H1 (cell line): ENCODE measurements around the gene RAD51B. TPM values are rescaled to one million over a fixed set of nuclear protein-coding genes. Genes with fewer than 3 reads are reported as not detected.

Experiments
- CTCF ChIA-PET: fragments of 300-600 bp; sonication (Branson Sonifier 250); formaldehyde crosslinking; loops from one replicate; lab custom pipeline; 2021; ENCODE audit not compliant: partially characterized antibody; lab: Charles Lee
- POLR2A ChIA-PET: fragments of 300-600 bp; sonication (Branson Sonifier 250); formaldehyde crosslinking; loops from one replicate; lab custom pipeline; 2021; ENCODE audit warnings: inconsistent platforms; ENCODE audit not compliant: partially characterized antibody; lab: Charles Lee
- DNase-seq, 2 experiments: peaks; one replicate each; pipeline versions ENCODE4 v3.0.0 to v3.0.0-alpha.2; 2010 to 2022; ENCODE audit warnings: low spot score in 2 of 2, low read depth in 1 of 2, mixed read lengths in 1 of 2
- FAIRE-seq: peaks from 2 replicates; lab custom pipeline; 2011; peaks lifted over from hg19 to GRCh38; lab: Jason Lieb, UNC
- H2AFZ ChIP-seq: 2 replicates; pipeline ENCODE4 v1.8.1; 2012; ENCODE audit warnings: low read length, inconsistent platforms
- H2AK5ac ChIP-seq: 2 replicates; pipeline ENCODE4 v1.6.1; 2013; ENCODE audit warnings: low read depth, low read length
- H2BK120ac ChIP-seq: replicated peaks from 2 replicates; pipeline ENCODE3; 2013; ENCODE audit warnings: low read depth, low read length, inconsistent platforms
- H2BK12ac ChIP-seq: 2 replicates; pipeline ENCODE4 v1.6.1; 2013; ENCODE audit warnings: low read depth, low read length
- H2BK15ac ChIP-seq: 2 replicates; pipeline ENCODE4 v1.6.1; 2013; ENCODE audit warnings: low read length
- H2BK20ac ChIP-seq: 2 replicates; pipeline ENCODE4 v1.6.1; 2013; ENCODE audit warnings: low read length
- H2BK5ac ChIP-seq: 2 replicates; pipeline ENCODE4 v1.6.1; 2013; ENCODE audit warnings: low read depth, low read length
- H3K14ac ChIP-seq: 2 replicates; pipeline ENCODE4 v1.6.1; 2013; ENCODE audit warnings: inconsistent platforms; ENCODE audit not compliant: insufficient read length
- H3K18ac ChIP-seq: 2 replicates; pipeline ENCODE4 v1.6.1; 2013; ENCODE audit warnings: low read length; ENCODE audit errors: extremely low read depth
- H3K23ac ChIP-seq: 2 replicates; pipeline ENCODE4 v1.6.1; 2013; ENCODE audit warnings: inconsistent platforms; ENCODE audit not compliant: insufficient read length
- H3K23me2 ChIP-seq: 2 replicates; pipeline ENCODE4 v1.6.1; 2013; ENCODE audit warnings: low read depth, low read length
- H3K27ac ChIP-seq: 2 replicates; pipeline ENCODE4 v1.6.1; 2011; ENCODE audit warnings: low read depth, low read length, inconsistent platforms
- H3K27me3 ChIP-seq, 4 experiments: replicated peaks in 1 of 4; 1 replicate in 1 of 4; 2 replicates in 3 of 4; pipeline versions ENCODE4 v1.6.1 to v1.8.1; 2011 to 2013; ENCODE audit warnings: low read length in 3 of 4, mild to moderate bottlenecking in 3 of 4, inconsistent platforms in 2 of 4, mixed read lengths in 2 of 4, moderate library complexity in 1 of 4; ENCODE audit not compliant: control insufficient read depth in 3 of 4, insufficient read depth in 3 of 4; ENCODE audit errors: extremely low read depth in 1 of 4
- H3K36me3 ChIP-seq, 4 experiments: 2 replicates each; pipeline versions ENCODE4 v1.6.1 to v1.8.1; 2011 to 2013; ENCODE audit warnings: mild to moderate bottlenecking in 4 of 4, low read length in 3 of 4, moderate library complexity in 2 of 4, control low read depth in 1 of 4, inconsistent platforms in 1 of 4; ENCODE audit not compliant: insufficient read depth in 4 of 4, control insufficient read depth in 2 of 4
- H3K4ac ChIP-seq: replicated peaks from 2 replicates; pipeline ENCODE3; 2013; ENCODE audit warnings: low read length, low read depth, mixed read lengths, inconsistent platforms; ENCODE audit not compliant: insufficient read length
- H3K4me1 ChIP-seq, 4 experiments: replicated peaks in 1 of 4; 1 replicate in 1 of 4; 2 replicates in 3 of 4; pipeline versions ENCODE4 v1.6.1 to v1.8.1; 2011 to 2013; ENCODE audit warnings: low read length in 3 of 4, inconsistent platforms in 2 of 4, mixed read lengths in 1 of 4; ENCODE audit not compliant: insufficient read depth in 4 of 4, control insufficient read depth in 3 of 4
- H3K4me2 ChIP-seq, 2 experiments: 2 replicates each; pipeline versions ENCODE4 v1.6.1 to v1.8.1; 2011 to 2013; ENCODE audit warnings: low read depth in 2 of 2, low read length in 2 of 2, control low read depth in 1 of 2, inconsistent platforms in 1 of 2, mild to moderate bottlenecking in 1 of 2; ENCODE audit not compliant: insufficient read depth in 1 of 2
- H3K4me3 ChIP-seq, 4 experiments: fragments of 200-600, 300-600 bp in 1 of 4; sonication (generic), shearing (Covaris generic), sonication (Bioruptor Twin) in 1 of 4; 2 replicates each; pipeline versions ENCODE4 v1.5.1 to v1.8.1; 2011 to 2016; ENCODE audit warnings: low read length in 4 of 4, low read depth in 3 of 4, control low read depth in 2 of 4, inconsistent platforms in 2 of 4, mild to moderate bottlenecking in 2 of 4, mixed read lengths in 1 of 4, moderate library complexity in 1 of 4; ENCODE audit not compliant: insufficient read depth in 2 of 4; ENCODE audit errors: extremely low read depth in 1 of 4
- H3K56ac ChIP-seq: replicated peaks from 2 replicates; pipeline ENCODE3; 2013; ENCODE audit warnings: low read depth, mild to moderate bottlenecking, mixed read lengths, low read length, inconsistent platforms; ENCODE audit not compliant: insufficient read length
- H3K79me1 ChIP-seq: 2 replicates; pipeline ENCODE4 v1.6.1; 2013; ENCODE audit warnings: low read depth, low read length, control low read depth
- H3K79me2 ChIP-seq, 2 experiments: 2 replicates each; pipeline versions ENCODE4 v1.6.1 to v1.8.1; 2012 to 2013; ENCODE audit warnings: low read length in 2 of 2, mild to moderate bottlenecking in 2 of 2, inconsistent platforms in 1 of 2; ENCODE audit not compliant: insufficient read depth in 2 of 2, control insufficient read depth in 1 of 2
- H3K9ac ChIP-seq, 4 experiments: replicated peaks in 1 of 4; 1 replicate in 1 of 4; 2 replicates in 3 of 4; pipeline versions ENCODE4 v1.6.1 to v1.8.1; 2011 to 2013; ENCODE audit warnings: low read depth in 3 of 4, low read length in 3 of 4, control low read depth in 2 of 4, mild to moderate bottlenecking in 2 of 4, moderate library complexity in 2 of 4, inconsistent platforms in 1 of 4; ENCODE audit errors: extremely low read depth in 1 of 4
- H3K9me3 ChIP-seq, 2 experiments: 2 replicates each; pipeline versions ENCODE4 v1.6.1 to v1.8.1; 2012 to 2013; ENCODE audit warnings: mild to moderate bottlenecking in 2 of 2, moderate library complexity in 2 of 2, control low read depth in 1 of 2, inconsistent platforms in 1 of 2, low read depth in 1 of 2, low read length in 1 of 2, mixed read lengths in 1 of 2; ENCODE audit not compliant: insufficient read depth in 2 of 2
- H4K20me1 ChIP-seq, 2 experiments: replicated peaks in 1 of 2; 2 replicates each; pipeline versions ENCODE3 to v1.8.1; 2011 to 2013; ENCODE audit warnings: inconsistent platforms in 2 of 2, low read length in 2 of 2, mild to moderate bottlenecking in 1 of 2; ENCODE audit not compliant: insufficient read depth in 2 of 2, control insufficient read depth in 1 of 2
- H4K5ac ChIP-seq: 2 replicates; pipeline ENCODE4 v1.6.1; 2013; ENCODE audit warnings: low read length, low read depth, mixed read lengths, inconsistent platforms; ENCODE audit not compliant: insufficient read length
- H4K8ac ChIP-seq: 2 replicates; pipeline ENCODE4 v1.8.0; 2013; ENCODE audit warnings: mild to moderate bottlenecking, moderate library complexity, low read length, inconsistent platforms; ENCODE audit not compliant: insufficient read depth; ENCODE audit errors: extremely low read depth
- H4K91ac ChIP-seq: replicated peaks from 2 replicates; pipeline ENCODE3; 2013; ENCODE audit warnings: low read length, mixed read lengths, inconsistent platforms; ENCODE audit not compliant: insufficient read length
- CHD7 ChIP-seq: fragments of 300-600 bp; sonication (generic); IDR thresholded peaks from 2 replicates; pipeline ENCODE4 v1.7.1; 2012; ENCODE audit warnings: low read length, moderate library complexity, mild to moderate bottlenecking, inconsistent platforms; ENCODE audit not compliant: insufficient replicate concordance
- polyA plus RNA-seq, 7 experiments: library from polyadenylated mRNA; depleted of rRNA in 3 of 7; stranded (reverse) in 5 of 7; unstranded in 2 of 7; fragments of >200 nt in 5 of 7; fragments of 200-250 nt in 2 of 7; gene quantifications; 1 replicate in 5 of 7; 2 replicates in 1 of 7; 4 replicates in 1 of 7; pipeline versions ENCODE4 v1.2.1 to v1.2.3, GENCODE V29; 2011 to 2013; ENCODE audit warnings: missing spikeins in 2 of 7, mixed read lengths in 2 of 7
- total RNA-seq: library from RNA; stranded (reverse); fragmentation: NEBNext Ultra II Directional; extraction: Animal tissue kit (Norgen Biotek cat#: 25700); gene quantifications from 2 replicates; pipeline ENCODE4 v1.2.1, GENCODE V29; 2021

Gene RAD51B
- total and polyA plus RNA-seq, 2 of the 8 experiments (the other 6 are each of a cell fraction or from before 2014, with no cell fraction given) = 3.9 to 14.9 TPM

- Histone ChIP-seq H2BK12ac (no peak overlapping the region), H3K23ac (no peak overlapping the region), H3K9ac (no peak overlapping the region), H2BK120ac (no peak overlapping the region), H4K5ac (no peak overlapping the region), H3K4ac (no peak overlapping the region), H3K9me3 (no peaks in the 10 kb centered on the region), H3K79me1 (no peaks in the 10 kb centered on the region), H3K79me2 (no peaks in the 10 kb centered on the region), H4K20me1 (no peaks in the 10 kb centered on the region), H3K18ac (no peak overlapping the region), H4K8ac (no peak overlapping the region), H3K23me2 (no peaks in the 10 kb centered on the region), H3K36me3 (no peaks in the 10 kb centered on the region), H2AK5ac (no peak overlapping the region), H3K4me2 (no peak overlapping the region), H3K27ac (no peak overlapping the region), H3K56ac (no peak overlapping the region), H3K4me1 (peaks cover 0 to 10% (median 5%) of the 10 kb centered on the region in 4 experiments; a peak in 3 of 7 replicates), H4K91ac (no peak overlapping the region), H2BK5ac (no peak overlapping the region), H2AFZ (no peak overlapping the region), H2BK15ac (no peak overlapping the region), H3K27me3 (no peaks in the 10 kb centered on the region), H3K14ac (no peak overlapping the region), H3K4me3 (no peak overlapping the region), H2BK20ac (no peak overlapping the region)
- FAIRE-seq (no peak), DNase-seq (no peak)
- ChIA-PET POLR2A (interaction anchor here (0.6 kb wide), 1 partner anchor 588 kb away, joined by 3 read pairs; no protein-coding TSS in a partner anchor), CTCF (interaction anchor here (1.0 to 1.2 kb wide), 2 partner anchors 35 to 43 kb away, joined by 3 to 6 read pairs; no protein-coding TSS in a partner anchor)
- TF ChIP-seq CHD7 = no peak
Measured at GRCh38 chr14:68203871-68204270, 384.3 kb downstream of the RAD51B start.
